IPS DF 19.7 (cell line): Measurements from ENCODE around the gene CD80.
"Not testable (repeated sequence)": the region's sequence is repeated elsewhere in the genome, so short reads cannot be mapped to it uniquely, and the experiment has no call there.

Source experiments
- DNase-seq: peaks from one replicate; pipeline ENCODE4 v3.0.0-alpha.2; 2013; ENCODE audit warnings: low read depth, low spot score

The CD80 gene, protein sequence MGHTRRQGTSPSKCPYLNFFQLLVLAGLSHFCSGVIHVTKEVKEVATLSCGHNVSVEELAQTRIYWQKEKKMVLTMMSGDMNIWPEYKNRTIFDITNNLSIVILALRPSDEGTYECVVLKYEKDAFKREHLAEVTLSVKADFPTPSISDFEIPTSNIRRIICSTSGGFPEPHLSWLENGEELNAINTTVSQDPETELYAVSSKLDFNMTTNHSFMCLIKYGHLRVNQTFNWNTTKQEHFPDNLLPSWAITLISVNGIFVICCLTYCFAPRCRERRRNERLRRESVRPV

DNA sequence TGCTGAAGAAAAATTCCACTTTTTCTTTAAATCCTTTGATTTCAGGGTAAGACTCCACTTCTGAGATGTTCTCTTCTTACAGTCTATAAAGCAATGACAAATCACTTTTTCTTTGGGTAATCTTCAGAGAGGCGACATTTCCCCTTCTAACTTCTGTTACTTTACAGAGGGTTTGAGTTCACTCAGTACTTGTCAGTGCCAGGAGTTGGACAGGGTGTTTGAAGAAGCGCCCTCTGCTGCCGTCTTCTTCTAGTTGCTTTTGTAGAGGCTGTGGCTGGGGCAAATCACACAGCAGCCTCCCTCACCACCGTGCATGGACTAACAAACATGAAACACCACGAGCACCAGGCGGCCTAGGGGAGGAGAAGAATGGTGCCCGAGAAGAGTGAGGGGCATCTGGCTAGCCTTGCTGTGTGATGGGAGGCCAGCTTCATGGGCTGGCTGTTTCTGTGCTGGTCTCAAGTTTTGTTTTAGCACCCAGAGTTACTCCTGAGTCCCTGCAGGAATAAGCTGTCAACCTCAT is at the start of gene CD80:
Gene CD80 (minus strand): TSS at position 174 of the 523 bp plus-strand sequence. CDS start 1,886 bp downstream, outside the sequence.
- DNase-seq: no peak

DNA sequence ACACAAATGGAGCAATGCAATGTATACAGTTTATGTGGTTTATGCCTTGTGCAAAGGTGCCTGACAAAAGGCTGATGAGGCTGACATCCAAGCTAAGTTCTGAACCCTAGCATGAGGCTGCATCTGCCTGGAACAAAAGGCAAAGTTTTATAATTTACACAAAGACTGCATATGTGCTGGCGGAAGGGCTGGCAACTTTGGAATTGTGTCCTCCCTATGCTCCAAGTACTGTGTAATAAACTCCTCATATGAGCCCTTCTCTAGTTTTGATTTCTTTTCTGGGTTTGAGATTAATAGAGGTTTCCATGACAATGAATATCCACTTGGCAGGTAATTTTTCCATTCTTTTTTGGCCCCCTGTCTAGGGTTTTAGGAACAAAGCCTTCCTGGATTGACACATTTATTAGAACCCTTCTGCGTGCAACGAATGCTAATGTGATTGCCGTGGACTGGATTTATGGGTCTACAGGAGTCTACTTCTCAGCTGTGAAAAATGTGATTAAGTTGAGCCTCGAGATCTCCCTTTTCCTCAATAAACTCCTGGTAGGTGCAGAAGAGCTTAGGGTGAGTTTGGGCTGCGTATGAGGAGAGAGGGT is 49.1 kb upstream of the CD80 start:
- DNase-seq: no peak

DNA sequence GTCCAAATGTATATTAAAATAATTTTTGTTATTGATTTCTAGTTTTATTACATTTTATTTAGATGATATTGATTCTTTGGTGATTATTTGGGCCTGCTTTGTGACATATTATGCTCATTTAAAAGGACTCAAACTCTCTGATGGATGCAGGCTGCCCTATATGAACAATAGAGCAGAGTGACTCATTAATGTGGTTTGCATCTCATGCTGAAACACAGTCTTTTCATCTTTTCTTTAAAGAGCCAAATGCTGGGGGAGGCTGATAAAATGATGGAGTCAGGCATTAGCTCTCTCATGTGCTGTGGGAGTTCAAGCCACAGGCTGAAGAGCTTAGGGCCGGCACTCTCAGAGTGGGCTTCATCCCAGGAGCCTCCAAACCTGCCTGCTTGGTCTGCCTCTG is 45.5 kb upstream of the CD80 start:
- no peak for DNase-seq

DNA sequence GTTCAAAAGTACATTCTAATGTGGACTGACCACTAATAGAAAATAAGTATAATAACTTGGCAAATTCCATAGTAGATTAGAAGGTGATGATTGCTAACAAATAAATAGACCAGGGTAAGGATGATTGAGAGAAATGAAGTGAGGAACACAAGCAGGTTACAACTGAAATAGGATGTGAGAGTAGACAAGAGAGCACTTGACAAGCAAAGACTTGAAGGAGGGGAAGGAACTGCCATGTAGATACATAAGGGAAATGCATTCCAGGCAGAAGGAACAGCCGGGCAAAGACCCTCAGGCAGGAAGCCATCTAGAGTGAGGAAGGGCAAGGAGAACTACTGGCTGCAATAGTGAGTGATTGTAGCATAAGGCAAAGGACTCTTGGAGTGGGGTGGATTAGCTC is 43.3 kb upstream of the CD80 start:
- DNase-seq: no peak

DNA sequence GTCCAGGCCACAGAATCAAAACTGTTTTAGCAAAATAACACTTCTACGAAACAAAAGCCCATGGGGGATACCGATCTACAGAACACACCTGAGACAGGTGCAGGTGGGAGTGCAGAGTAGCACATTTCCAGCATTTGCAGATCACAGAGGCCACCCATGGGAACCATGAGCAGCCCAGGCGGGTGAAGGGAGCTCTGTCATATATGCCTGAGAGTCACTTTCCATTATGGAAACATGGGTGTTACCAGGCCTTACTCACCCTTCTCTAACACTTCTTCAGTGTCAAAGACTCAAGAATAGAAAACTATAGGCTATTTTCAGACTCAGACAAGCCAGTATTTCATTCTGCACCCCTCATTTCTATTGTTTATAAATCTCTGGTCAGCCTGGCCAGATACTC is 41.7 kb upstream of the CD80 start:
- DNase-seq: no peak

DNA sequence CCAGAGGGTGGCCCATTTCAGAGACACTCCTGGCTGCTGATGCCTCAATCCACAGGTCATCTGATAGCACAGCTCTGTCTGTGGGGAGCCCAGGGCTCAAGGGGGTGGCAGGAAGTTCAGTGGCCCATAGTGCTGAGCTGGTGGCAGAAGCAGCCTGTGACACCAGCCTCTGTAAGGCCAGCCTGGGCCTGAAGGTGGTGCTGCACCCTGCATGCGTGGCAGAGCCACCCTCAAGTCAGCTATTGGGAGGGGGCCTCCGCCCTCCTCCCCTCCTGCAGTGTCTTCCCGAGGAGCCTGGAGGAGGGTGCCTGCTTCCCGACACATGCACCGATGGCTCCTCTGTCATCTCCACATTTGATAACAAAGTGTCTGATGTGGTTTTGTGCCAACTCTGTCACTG is 41.3 kb upstream of the CD80 start:
- no peak for DNase-seq

DNA sequence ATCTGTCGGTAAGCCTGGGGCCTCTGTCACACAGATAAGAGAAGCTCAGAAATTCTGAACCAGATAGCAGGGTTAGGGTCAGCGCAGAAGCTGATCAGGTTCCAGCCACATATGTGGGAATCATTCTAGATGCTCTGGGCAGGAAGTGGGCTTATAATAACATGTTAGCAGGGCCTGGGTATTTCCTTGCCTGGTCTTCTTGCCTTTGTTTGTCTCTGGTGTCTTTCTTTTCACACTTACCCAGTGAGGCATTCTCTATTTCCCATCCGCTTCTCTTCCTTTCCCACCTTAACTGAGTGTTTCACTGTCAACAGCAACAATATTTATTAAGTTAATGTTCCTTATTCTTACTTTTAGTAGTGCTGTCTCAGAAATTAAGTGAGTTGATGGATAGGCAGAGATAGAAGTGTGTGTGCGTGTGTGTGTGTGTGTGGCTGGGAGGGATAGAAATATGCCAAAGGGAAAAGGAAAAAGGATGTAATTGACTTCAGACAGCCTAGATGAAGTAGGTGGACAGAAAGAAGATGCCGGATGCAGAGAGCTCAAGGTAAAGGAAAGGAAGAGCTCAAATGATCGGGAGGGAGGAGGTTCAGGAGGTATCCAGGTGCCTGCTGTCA is 40.3 kb upstream of the CD80 start:
- DNase-seq: no peak

DNA sequence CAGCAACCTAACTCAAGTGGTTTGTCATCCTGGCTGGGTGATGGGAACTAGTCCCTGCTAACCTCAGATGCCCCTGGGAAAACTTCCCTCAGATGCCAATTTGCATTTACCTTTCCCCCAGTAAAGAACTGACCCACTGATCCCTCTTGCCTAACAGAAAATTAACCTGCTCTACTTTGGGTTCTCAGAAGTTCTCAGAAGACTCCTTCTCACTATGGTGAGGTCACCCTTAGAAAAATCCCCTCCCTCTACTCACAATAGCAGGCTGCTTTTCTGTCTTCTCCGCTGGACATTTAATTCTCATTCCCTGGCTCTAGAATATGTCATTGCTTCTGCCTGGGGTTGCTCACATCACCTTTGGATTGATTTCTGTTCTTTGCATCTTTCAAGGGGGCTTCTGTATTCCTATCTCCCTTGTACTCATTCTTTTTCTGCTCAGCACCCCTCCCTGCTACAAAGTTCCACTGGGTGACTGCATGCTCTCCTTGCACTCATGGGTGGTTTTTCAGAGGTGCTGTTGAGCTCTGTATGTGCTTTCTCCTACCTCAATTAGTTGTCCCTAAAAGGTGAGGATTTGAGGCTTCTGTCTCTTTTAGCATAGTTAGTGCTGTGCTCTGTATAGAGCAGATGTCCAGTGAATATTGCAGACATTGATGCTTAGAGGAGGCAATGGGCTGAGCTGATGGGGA is 39.1 kb upstream of the CD80 start:
- DNase-seq: no peak

DNA sequence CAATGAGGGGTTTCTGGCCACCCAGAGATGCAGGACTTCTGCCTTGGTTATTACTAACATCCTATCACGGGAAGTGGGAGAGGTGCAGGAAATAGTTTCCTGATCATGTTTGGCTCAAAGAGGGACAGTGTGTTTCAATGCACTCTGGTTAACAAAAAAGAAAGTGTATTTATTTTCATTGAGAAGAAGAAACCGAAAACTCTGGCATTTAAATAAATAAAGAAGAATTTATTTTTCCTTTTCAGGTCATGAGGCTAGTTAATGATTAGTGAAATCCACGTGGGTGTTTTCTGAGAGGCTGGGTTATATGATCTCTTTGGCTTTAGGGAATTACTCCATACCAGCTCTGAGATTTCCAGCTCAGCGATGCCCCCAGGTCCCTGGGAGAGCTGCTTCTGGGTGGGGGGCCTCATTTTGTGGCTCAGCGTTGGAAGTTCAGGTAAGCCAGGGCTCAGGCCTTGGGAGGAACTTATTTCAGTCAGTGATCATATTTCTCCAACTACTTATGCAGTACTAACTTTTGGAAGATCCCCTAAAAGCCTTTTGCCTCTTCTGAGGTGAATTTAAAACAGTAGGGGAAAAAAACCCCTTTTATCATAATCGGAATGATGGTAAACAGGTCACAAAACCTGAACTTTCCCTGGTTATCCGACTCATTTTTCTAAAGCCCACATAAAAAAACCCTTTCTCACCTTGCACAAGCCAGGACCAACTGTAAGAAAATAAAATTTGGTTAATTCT is 38.3 kb upstream of the CD80 start, which contains the start of gene PLA1A:
Gene PLA1A (plus strand): TSS at position 338 of the 741 bp plus-strand sequence. CDS start 29 bp downstream, at position 367.
- DNase-seq: no peak

DNA sequence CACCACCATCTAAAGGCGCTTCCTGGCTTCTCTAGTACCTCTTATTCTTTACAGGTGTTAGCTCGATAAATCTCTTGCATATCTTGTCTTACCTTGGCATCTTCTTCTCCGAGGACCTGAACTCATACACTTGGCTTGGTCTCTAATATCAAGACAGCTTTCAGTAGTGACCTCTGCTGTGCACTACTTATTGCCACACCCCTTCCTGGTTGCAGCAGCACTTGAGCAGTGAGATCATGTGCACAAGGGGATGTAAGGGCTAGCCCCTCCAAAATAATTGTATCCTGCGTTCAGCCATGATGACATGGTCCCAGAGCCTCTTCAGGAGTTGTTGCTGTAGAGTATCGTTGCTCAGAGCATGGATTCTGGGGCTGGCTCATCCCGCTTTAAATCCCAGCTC is 37.0 kb upstream of the CD80 start:
- DNase-seq: no peak

DNA sequence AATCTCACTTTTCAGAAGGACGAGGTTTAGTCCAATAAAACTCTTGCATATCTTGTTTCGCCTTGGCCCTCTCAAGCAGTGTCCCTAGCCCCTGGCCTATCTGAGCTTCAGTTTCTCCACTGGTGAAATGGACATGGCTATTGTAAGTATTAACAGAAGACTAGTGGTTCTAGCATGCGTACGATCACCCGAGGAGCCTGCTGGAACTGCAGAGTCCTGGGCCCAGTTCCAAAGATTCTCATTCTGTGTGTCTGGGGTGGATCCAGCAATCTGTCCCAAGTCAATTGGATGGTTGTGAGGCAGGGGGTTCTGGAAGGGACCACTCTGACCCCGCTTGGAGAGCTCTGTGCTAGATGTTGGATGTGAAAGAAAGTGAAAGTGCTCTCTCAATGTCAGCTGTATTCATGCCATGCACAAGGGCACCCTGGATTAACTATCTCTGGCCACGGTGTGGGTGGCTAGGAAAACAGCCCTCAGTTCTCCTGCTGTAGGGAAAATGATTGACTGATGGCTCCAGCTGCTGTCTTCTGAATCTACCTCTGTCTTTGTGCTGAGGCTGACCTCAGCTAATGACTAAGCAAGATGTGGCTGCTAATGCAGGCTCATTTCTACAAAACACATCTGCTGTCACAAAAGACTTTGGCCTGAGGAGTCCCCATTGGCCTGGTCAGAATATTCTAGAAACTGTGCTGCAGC is 36.4 kb upstream of the CD80 start:
- no peak for DNase-seq

DNA sequence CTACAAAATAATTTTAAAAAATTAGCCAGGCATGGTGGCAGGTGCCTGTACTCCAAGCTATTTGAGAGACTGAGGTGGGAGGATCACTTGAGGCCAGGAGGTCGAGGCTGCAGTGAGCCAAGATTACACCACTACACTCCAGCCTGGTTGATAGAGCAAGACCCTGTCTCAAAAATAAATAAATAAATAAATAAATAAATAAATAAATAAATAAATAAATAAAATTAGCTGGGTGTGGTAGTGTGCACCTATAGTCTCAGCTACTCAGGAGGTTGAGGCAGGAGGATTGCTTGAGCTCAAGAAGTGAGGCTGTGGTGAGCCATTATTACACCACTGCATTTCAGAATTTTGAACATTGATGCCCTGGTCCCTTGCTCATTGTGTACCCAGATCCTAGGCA is 35.5 kb upstream of the CD80 start:
- not testable (repeated sequence) for DNase-seq

DNA sequence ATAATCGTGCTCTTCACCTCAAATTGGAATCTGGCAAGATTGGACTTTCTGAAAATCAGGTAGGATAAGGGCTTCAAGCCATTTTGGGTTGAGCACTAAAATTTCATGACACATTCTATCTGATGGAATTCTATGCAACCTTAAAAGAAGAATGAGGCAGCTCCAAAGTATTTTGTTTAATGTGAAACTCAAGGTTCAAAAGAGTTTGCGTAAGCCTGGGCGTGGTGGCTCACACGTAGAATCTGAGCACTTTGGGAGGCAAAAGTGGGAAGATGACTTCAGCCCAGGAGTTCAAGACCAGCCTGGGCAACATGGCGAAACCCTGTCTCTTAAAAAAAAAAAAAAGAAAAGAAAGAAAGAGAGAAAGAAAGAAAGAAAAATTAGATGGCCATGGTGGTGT is 34.7 kb upstream of the CD80 start:
- no peak for DNase-seq

DNA sequence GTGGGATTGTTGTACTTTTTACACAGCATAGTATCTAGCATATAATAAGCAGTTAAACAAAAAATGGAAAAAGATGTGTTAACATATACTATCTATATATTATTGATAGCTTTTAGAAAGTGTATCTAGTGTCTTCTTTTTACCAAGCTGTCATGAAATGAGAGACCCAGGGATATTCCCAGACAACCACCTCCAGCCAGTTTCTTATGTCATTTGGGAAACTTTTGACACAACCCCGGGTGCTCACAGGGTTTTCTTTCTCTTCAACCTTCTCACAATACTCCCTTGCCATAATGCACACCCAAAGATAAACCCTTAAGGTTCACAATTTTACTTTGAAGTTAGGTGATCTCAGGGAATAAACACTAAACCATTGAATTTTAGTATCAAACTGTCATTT is 33.4 kb upstream of the CD80 start:
- no peak for DNase-seq

DNA sequence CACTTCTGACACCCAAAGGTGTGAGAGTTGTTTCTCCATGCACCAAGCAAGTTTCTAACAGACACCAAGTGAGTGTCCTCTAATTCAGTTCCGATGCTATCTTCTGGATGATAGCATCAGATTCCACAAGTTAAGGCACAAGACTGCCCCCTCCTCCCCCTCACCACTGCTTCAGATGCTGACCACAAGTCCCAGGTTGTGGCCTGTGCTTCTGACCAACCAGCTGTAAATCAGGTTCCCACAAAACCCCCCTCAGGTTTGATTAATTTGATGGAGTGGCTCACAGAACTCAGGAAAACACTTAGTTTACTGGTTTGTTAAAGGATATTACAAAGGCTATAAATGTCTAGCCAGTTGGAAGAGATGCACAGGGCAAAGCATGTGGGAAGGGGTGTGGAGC is 31.3 kb upstream of the CD80 start:
- DNase-seq: no peak

DNA sequence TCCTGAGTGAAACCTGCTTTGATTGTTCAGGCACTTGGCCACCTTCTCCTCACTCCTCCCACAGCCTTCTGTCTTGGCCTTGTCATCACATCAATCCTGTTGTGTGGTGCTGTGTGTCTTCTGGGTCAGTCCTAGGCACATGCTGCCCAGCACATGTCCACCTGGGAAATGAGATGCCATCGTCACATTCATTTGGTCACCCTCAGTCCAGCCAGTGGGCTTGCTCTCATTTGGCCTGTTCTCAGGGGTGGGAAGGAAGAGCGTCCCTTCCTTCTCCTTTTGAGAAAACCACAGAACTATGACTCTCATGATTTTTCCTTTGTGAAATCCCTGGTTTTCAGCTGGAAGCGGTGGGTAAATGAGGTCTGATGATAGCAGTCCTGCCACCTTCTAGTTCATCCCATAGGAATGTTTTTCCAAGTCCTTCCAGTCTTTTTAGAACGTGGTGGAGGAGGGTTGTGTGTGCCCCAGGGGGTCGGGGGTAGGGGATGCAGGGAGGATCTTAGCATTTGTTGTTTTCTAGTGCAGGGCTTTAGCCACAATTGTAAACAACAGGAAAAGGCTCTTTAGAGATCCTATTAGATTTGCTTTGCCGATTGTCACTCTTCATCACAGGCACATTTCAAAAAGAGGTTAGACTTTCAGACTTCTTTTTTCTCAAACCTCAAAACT is 29.8 kb upstream of the CD80 start:
- DNase-seq: no peak

DNA sequence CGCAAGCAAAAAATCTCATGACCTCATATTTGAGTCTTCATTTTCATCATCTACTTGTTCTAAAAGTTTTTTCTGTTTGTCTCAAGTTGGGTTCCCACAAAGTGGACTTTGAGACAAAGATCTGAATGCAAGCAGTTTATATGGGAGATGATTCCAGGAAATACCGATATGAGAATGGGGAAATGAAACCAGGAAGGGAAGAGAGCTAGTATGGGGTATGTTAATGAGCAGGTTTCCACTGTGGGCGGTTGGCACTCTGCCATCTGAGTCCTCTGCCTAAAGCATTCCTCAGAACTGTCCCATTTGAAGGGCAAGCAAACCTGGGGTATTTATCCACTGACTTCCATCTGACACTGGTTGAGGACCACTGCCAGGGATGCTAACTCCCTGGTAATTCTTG is 28.7 kb upstream of the CD80 start:
- DNase-seq: no peak

DNA sequence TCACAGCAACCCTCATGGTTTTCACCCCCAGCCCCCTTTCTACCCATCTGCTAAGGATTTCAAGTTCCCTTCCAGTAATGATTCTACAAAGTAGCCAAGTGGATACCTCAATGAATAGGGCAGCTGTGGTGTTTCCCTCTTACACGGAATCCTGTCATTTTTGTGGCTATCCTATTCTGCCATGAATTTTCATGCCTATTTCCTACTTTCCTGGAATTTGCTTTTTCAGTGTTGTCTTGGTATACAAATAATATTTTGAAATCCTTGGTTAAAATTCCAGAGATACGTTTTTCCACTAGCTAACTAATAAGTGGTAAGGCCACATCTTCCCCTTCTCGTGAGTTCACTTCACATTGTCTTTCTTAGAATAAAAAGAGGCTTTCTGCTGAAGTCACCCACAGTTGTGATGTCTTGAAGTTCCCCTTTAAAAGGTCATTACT is 27.3 kb upstream of the CD80 start:
- DNase-seq: no peak

DNA sequence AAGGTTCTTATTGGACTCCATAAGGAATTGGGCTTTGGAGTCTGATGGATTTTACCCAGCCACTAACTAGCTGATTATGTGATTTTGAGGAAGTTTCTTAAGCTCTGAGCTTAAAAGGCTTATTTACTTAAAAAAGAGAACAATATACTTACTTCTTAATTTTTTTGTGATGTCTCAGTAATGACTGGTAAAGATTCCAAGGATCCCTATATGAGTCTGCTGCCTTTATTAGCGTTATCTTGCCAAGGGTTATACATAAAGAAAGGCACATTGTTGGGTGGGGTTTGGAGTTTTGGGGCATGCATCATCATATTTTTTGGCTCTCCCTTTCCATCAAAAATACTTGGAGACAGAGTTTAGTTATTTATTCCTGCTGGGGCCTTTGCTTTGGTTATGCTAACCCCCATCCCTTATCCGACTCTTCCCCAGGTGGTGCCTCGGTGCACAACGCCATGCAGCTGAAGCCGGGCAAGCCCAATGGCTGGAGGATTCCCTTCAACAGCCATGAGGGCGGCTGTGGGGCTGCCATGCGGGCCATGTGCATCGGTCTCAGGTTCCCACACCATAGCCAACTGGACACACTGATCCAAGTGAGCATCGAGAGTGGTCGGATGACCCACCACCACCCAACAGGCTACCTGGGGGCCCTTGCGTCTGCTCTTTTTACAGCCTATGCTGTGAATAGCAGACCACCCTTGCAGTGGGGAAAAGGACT is 26.6 kb upstream of the CD80 start:
- no peak for DNase-seq

DNA sequence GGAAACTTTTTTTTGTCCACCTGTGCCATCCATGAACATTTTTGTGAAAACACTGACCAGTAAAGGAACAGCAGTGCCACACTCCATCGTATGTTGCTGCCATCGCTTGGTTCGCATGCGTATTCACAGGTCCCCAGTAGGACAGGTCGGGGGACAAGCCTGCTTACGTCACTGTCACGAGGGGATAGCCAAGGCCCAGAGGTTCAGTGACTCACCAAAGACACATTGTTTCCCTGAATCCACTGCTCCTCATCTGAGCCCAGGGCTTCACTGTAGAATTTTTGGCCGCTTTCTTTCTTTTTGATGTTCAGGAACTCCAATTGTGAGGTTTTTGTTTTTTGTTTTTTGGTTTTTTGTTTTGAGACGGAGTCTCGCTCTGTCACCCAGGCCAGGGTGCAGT is 25.8 kb upstream of the CD80 start:
- no peak for DNase-seq
